NCI-H82 treated with DMSO at 0.1 percent for 48 hours (cell line): ENCODE data around the gene CPEB3.
"Not testable (repeated sequence)": the region's sequence is repeated elsewhere in the genome, so short reads cannot be mapped to it uniquely, and the experiment has no call there.

Experiments used
- DNase-seq: peaks from one replicate; lab custom pipeline; 2025; ENCODE audit not compliant: unreplicated experiment; lab: John Stamatoyannopoulos, UW

CPEB3 gene

DNA sequence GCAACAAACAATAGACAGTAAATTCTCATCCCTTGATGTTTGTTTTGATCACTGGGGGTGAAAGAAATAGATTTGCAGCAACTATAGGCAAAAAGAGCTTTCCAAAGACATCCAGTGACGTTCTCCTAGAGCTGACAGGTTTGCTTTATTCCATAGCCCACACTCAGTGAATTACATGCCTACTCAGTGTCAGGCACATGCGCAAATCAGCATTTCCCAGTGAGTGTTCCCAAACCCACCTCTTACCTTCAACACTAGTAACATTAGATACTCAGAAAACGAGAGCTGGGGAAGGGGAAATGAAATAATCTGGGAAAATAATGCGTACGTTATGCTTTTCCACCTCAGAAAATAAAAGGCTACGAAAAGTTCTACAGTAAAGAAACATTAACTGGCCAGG lies 144.1 kb downstream of the CPEB3 start:
- DNase-seq: no peak

DNA sequence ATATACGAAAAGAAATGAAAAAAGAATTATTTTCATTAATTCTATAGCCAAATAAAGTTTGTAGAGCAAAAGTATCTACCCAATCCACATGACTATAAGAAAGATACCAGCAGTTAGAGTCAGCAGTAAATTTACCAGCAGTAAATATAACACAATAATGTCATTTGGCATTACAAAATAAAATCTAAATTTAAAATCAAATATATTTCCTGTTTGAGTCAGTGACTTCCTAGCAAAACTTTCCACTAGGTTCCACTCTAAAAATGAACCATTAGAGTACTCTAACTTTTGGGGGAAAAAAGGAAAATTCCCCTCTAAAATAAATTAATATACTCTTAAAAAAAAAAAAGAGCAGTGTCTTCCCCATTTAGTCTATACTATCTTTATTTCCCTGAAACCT lies 144.8 kb downstream of the CPEB3 start:
- no peak for DNase-seq

DNA sequence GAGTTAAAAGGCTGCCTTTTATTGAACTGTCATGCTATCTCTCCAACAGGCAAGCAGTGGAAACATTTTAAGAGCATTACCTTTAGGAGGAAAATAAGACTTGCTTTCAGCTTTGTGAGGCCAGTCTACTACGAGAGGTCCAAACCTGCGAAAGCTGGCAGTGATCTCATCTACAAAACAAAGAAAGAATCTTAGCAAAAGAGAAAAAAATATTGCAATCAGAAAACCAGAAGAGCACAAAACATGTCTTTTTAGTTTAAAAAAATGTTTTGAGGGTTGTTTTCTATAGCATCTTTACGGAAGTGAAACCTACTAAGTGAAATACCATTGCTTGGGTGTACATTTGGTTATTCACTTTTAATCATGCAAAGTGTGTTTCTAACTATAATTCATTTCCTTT lies 147.9 kb downstream of the CPEB3 start:
- DNase-seq: no peak

DNA sequence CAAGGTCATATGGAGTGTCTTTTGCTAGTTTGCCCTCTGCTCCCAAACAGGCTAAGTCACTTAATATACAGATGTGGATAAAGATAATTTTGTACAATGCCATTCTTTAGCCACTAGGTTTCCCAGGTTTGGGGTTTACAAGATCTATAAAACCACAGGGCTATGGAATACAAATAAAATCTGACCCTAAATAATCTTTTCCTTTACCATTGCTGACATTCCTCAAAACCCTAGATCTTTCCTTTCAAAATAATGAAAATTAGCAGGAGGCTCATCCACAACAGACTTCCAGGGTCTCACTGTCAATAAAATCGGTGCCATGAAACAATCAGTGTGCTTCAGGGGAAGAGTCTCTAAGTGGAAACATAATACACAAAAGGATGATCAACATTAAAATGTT lies 148.4 kb downstream of the CPEB3 start:
- no peak for DNase-seq

DNA sequence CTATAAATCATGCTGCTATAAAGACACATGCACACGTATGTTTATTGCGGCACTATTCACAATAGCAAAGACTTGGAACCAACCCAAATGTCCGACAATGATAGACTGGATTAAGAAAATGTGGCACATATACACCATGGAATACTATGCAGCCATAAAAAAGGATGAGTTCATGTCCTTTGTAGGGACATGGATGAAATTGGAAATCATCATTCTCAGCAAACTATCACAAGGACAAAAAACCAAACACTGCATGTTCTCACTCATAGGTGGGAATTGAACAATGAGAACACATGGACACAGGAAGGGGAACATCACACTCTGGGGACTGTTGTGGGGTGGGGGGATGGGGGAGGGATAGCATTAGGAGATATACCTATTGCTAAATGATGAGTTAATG lies 149.7 kb downstream of the CPEB3 start:
- not testable (repeated sequence) for DNase-seq

DNA sequence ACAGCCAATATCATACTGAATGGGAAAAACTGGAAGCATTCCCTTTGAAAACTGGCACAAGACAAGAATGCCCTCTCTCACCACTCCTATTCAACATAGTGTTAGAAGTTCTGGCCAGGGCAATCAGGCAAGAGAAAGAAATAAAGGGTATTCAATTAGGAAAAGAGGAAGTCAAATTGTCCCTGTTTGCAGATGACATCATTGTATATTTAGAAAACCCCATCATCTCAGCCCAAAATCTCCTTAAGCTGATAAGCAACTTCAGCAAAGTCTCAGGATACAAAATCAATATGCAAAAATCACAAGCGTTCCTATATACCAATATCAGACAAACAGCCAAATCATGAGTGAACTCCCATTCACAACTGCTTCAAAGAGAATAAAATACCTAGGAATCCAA lies 156.8 kb downstream of the CPEB3 start:
- not testable (repeated sequence) for DNase-seq

DNA sequence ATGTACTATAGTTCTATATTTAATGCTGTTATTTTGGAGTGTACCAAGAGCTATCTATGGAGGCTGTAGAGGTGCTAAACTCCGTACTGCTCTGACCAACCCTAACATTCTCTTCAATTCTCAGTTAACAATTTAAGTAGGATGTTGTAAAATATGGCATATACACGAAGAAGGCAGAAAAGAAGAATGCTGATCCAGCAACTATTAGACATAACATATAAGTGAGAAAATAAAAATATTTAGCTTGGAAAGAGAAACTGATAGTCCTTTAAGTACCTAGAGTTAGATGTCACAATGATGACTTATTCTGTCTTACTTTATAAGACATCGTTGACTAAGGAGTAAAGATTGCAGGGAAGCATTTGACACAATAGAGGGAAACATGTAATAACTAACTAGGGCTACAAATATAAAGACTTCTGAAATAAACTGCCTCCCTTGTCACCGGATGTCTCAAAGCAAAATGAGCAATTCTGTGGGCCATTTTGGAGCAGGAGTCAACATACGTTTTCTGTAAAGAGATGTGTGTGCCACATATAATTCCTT lies 159.5 kb downstream of the CPEB3 start:
- no peak for DNase-seq

DNA sequence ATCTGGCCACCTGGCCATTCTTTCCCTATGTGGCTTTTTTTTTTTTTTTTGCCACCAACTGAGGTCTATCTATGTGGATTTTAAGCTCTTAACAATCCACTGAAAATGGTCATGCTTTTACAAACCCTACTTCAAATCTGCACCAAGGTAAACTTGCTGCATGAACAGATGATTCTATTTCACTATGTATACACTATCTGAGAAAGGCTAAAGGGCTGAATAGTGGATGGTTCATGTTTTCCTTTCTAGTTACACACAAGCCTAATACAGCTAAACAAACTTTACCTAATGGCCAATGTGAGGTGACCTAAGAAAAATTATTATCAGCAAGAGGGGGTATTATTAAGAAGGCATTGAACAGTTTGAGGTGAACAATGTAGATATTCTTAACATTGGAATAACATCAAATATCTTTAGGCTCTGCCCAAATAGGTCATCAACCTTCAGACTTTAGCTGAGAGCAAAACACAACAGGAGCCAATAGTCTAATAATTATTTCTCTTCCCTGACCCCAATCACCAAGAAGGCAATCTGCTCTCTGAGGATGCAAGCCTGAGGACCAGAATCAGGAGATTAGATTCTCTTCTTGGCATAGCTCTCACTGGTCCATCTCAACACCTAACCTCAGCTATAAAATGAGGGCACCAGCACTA lies 160.1 kb downstream of the CPEB3 start:
- DNase-seq: no peak

DNA sequence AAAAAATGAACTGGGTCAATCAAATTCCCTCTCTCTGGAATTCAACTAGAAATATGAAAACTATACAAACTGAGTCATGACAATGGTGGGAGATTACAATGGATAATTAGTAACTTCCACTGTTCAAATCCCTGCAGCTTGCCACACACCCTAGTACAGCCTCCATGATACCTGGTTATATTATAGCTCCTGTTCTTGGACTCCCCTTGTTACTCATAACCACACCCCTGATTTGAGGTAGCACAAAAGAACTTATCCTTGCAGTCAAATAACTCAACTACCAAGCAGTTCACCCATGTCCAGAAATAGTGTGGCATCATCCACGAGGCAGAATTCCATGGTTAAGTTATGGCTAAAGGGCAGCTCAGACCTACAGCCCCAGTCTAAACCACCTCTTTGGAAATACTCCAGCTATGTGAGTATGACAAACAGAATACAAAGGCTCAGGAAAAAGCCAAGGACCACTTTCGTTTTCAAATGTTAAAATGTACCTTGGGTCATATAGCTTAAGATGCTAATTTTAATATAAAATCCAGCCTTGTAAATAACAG lies 164.7 kb downstream of the CPEB3 start:
- DNase-seq: no peak

DNA sequence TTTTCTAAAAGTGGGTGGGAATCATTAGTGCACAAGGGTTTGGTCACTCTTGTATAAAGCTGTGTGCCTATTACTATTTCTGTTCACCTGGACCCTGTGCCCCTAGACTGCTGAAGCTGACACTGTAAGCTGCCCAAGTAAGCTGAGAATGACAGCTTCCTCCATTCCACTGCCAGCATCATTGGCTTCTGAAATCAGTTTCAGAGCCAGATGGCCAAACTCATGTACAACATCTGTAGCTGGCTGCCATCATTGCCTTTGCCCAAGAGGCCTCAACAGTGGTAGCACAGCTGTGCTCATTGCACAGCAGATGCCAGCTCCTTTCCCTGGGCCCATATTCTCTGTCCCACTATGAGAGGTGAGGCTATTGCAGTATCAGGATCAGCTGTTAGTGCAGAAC lies 165.7 kb downstream of the CPEB3 start:
- DNase-seq: no peak

DNA sequence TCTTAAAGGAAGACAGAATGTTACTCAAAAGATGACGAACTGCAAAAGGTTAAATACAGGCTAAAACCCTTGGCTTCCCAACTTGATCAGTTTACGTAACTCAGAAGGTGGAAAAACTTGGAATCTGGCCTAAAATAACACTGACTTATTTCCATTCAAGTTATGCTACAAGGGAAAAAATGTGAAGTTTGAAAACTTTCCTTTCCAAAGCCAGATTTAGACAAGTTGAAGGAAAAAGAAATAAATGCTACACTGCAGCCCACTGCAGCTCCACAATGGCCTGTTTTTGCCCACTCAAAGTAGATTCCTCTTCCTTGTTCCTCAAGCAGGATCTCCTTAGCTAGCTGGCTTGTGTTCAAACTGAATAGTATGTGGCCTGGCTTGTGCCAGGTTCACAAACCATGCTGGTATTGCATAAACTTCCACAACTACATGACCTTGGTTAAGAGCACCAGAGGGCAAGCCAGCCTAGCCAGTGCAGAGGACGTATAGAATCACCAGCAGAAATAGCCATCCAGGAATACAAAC lies 166.2 kb downstream of the CPEB3 start:
- DNase-seq: no peak

DNA sequence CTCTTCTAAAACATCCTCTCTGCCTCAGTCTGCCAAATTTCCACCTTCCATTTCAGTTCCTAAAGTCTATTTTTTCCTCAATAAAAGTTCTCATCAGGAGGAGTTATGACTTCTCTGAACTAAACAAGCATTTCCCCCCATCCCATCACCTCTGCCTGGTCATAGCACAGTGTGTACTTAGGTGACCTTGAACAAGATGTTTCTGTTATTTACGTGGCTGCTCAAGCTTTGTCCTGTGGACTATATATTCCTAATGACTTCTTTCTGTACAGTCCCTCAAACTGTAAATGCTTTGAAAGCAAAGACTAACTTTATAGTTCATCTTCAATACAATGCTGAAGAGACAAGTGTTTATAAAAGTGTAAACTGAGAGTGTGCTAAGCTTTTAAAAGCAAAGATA lies 166.9 kb downstream of the CPEB3 start:
- DNase-seq: no peak

DNA sequence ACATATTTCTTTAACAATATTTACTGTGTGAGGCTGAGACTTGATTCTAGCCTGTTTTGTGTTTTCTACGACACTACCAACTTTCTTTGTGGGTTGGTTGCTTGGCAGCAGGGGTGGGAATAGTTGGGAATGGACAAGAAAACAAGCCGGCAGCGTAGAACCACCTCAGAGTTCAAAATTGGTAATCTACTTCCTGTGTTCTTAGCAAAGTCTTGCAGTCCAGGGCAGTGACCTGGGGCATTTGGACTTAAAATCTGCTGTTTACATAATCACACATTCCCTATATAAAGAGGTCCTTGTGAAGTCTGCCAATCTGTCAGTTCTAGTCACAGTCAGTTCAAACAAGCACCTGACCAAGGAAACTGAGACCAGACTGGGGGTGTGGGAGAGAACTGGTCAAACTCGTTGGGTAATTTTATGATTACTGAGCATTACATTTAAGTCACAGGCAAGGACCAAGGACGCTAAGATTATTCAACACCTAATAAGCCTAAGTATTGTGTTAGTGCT lies 167.9 kb downstream of the CPEB3 start:
- DNase-seq: no peak

DNA sequence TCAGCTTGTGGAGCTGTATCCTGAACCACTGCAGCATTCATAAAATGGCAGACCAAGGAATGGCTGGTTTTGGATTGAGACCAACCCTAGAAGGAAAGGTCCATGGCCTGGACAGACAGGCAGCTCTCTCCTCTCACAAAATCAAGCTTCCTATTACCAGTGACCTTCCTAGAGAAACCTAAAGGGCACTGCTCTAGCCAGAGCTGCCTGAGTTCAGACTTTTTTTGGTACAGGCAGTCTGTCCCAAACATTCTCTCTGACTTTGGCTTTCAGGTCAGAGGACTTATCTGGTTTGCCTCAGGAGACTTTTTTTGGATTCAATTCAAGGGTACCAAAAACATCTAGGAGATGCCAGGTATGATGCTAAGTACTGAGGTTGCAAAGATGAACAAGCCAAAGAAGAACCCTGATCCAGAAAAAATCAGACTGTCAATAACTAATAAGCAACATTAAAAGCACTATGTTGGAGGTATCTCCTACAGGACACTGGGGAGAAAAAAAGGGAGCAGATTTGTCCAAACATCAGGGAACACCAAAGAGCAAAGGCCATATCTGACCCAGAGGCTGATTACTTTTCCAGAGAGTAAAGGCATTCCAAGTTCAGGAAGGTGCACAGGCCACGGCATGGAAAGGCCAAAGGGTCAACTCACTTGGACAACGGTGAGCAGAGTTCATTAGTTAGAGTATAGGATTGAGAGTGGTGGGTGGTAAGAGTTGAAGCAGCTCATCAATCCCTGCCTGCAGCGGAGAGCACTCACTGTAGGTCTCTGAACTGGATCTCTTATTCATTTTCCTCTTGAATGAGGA lies 169.0 kb downstream of the CPEB3 start:
- DNase-seq: no peak

DNA sequence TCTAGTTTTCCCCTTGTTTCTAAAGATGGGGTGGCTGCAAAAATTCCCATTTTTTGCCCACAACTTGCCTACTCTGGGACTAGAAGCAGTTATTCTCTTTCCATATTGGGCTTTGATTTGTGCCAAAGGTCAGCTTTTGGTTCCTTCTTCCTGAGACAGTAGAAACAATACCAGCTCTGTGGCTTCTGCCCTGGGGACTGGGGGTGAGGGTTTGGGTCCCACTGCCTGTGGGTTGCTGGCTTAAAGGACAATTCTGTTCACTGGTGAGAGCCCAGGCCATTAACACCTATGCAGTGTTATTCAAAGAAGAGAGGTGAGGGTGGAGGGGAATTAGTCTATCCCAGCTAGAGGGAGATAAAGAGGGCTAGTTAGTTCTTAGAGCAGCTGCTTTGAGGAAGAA lies 171.5 kb downstream of the CPEB3 start:
- no peak for DNase-seq

DNA sequence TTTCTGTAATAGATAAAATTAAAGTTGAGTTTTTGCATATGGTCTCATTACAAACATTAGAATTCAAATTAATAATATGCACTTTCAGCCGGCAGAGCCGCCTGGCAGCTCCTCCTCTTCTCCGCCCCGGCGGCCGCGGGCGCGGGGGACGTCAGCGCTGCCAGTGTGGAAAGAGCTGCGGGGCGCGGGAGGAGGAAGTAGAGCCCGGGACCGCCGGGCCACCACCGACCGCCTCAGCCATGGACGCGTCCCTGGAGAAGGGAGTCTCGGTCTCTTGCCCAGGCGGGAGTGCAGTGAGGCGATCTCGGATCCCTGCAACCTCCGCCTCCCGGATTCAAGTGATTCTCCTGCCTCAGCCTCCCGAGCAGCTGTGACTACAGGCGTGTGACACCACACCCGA lies 176.0 kb downstream of the CPEB3 start:
- not testable (repeated sequence) for DNase-seq

DNA sequence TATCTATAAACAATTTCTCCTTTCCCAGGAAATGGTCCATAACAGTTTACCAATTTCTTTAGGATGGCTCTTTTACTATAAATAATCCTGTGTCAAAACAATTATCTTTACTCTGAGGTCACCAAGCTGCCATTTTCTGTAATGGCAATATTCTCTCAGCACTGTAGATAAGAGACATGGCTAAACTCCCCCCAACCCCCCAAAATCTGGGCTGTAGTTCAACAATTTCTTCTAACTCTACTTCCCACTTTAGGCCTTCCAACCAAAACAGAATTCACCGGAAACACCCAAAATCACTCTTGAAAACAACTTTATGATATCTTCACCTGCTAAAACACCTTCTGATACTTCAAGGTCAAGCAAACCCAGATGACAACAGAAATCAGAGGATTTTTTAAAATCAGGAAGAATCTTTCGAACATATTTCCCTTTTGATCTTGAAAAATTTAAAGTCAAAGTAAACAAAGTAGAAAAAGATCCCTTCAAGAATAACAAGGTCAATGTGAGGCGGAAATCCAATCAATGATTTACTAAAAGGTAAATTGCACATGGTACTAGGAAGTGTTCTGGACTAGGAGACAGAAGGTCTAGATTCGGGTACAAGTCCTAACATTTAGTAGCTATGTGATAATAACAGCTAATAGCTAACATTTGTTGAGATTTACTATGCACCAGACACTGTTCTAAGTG lies 176.8 kb downstream of the CPEB3 start:
- no peak for DNase-seq

DNA sequence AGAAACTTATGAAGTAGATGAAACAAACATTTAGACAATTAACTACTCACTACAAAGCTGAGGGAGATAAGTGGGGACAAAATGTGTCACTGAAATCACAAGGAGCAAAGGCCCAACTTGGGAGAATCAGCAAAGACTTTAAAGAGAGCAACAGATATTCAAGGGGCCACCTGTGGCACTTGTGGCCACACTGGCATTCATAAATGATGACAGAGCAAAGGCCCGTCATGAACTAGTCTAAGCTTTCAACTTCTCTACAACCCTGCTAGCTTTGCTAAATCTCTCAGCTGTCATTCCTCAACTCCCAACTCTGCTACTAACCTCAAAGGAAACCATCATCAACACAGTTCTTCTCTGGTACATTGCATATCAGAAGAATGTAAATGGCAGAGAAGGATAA lies 178.4 kb downstream of the CPEB3 start:
- DNase-seq: no peak

DNA sequence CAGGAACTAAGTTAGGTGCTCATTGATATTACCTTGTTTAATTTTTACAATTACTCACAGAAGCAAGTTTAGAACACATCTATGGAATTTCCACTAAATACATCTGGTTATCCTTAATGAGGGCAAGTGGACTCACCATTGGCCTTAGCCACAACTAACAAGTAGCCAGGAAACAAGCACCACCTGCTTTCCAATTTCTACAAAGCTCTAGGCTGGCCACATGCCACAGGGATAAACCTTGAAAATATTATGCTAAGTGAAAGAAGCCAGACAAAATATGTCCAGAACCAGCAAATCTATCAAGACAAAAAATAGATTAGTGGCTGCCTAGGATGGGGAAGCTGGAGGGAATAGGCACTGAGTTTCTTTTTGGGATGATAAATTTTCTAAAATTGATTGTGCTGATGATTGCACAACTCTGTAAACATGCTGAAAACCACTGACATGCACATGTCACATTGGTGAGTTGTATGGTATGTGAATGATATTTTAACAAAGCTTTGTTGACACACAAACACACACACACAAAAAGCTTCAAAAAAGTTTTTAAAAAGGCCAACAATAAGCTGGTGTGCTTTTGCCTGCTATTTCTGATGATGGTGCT lies 179.4 kb downstream of the CPEB3 start:
- DNase-seq: no peak

DNA sequence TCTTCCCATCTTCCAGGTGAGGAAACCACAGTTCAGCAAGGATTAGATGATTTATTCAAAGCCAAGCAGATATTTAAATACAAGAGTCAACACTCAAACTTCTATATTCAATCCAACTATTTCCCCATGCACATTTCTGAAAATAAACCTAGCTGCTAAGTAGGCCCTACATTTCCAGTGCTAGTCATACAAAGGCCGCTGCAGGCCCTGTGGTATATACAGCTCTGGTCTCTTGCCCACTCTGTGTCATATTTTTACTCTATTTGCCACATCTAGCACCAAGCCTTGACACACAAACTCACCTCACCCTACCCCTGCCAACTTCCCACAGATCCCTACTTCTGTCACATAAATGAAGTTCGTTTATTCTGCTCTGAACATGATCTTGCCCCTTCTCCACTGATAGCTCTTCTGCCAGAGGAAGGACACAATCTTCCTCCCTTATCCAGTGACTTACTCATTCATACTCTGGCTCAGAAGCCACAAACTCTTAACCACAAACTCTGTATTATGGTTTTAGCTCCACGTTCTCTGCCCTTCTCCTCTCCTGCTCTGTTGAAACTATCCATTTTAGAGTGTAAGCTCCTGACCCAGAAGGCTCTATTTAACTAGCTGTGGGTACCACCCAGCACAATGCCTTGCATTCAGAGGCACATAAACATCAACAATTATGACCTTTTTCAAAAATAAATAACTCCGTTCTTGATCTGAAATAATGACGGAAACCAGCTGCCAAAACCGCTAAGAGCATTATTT lies 180.7 kb downstream of the CPEB3 start:
- no peak for DNase-seq
